Mucosa of rectum (tissue), 2 donors: ENCODE measurements around the gene NIN.

Experiments used
- H3K27ac ChIP-seq, 2 donors: one replicate each; pipeline ENCODE4 v1.7.0; 2013; ENCODE audit warnings: inconsistent platforms in 2 of 2, low read depth in 2 of 2, low read length in 2 of 2
- H3K27me3 ChIP-seq, 2 donors: one replicate each; pipeline ENCODE4 v1.7.0; 2013; ENCODE audit warnings: low read length in 2 of 2; ENCODE audit not compliant: control insufficient read depth in 2 of 2, insufficient read depth in 2 of 2
- H3K36me3 ChIP-seq, 2 donors: one replicate each; pipeline ENCODE4 v1.7.0; 2013; ENCODE audit warnings: low read length in 2 of 2; ENCODE audit not compliant: control insufficient read depth in 2 of 2, insufficient read depth in 2 of 2
- H3K4me1 ChIP-seq, 2 donors: one replicate each; pipeline ENCODE4 v1.7.0; 2013; ENCODE audit warnings: low read length in 2 of 2, mild to moderate bottlenecking in 1 of 2; ENCODE audit not compliant: control insufficient read depth in 2 of 2, insufficient read depth in 2 of 2
- H3K4me3 ChIP-seq, 2 donors: one replicate each; pipeline ENCODE4 v1.7.0; 2013; ENCODE audit warnings: low read length in 2 of 2
- H3K9ac ChIP-seq, 2 donors: one replicate each; pipeline ENCODE4 v1.7.0; 2013; ENCODE audit warnings: low read length in 2 of 2, low read depth in 1 of 2, mild to moderate bottlenecking in 1 of 2
- H3K9me3 ChIP-seq, 2 donors: one replicate each; pipeline ENCODE4 v1.7.0; 2013; ENCODE audit warnings: low read length in 2 of 2; ENCODE audit not compliant: control insufficient read depth in 2 of 2
- donor health status: healthy.
- donor health status: Normal muscosa, but diverticular disease.

The NIN gene

GRCh38 chr14:50750323-50750722, 80.6 kb downstream of the NIN start:
- Histone ChIP-seq H3K4me3 (no peak overlapping the region), H3K36me3 (peaks cover 31 to 43% of the 10 kb centered on the region in 2 donors), H3K9me3 (no peaks in the 10 kb centered on the region), H3K9ac (no peak overlapping the region), H3K27ac (no peak overlapping the region), H3K4me1 (no peaks in the 10 kb centered on the region), H3K27me3 (no peaks in the 10 kb centered on the region)

DNA sequence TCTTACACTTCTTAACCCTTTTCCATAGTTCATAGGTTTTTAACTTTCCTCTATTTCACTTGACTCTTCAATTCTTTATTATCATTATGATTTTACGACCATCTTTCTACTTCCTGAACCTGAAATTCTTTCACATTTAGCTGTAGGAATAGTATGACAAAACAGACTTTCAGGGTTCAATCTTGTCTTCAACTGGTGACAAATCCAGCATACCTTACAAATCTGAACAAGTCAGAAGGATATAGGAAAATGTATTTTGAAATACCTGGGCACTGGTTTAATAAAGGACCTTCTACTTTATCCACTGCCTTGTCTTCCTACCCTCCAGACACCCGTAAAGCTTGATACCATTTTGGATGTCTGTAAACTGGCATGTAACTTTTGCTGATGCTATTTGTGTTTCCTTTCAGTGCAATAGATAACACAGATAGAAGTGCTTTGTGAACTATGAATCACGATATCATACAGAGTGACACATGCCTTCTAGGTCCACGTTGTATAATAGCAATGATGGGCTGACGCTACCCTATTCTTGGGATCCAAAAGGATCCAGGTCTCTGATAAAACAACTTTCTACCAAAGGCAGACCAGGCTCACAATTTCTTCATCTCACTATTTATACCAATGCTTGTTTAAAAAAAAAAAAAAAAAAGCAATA, 85.4 kb downstream of the NIN start:
- H3K36me3 ChIP-seq = peaks cover 15 to 42% of the 10 kb centered on the region in 2 donors

DNA sequence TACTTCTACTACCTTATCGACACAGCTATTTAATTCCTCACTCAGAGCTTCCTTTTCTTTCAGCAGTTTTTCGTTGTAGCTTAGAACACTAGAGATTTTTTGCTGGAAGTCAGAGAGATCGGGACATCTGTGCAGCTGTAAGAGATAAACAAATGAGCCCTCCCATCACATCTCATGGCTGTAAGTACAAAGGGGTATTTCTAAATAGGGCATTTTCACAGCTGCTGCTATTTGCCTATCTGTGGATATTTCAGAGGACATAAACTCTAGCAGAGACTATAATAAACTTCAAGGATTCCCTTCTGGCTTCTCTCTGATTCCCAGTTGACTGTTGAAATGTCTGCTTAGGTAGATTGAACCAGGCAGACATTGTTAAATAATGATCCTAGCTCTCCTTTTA, 86.7 kb downstream of the NIN start:
- Histone ChIP-seq H3K4me1 (no peaks in the 10 kb centered on the region), H3K27ac (no peak overlapping the region), H3K36me3 (peaks cover 12 to 41% of the 10 kb centered on the region in 2 donors), H3K9me3 (no peaks in the 10 kb centered on the region), H3K9ac (no peak overlapping the region), H3K27me3 (no peaks in the 10 kb centered on the region), H3K4me3 (no peak overlapping the region)

More for the DNA sequence above, 85.4 kb downstream of the NIN start:
- Histone ChIP-seq H3K27me3 (no peaks in the 10 kb centered on the region), H3K4me1 (no peaks in the 10 kb centered on the region), H3K4me3 (no peak overlapping the region), H3K9me3 (no peaks in the 10 kb centered on the region), H3K9ac (no peak overlapping the region), H3K27ac (no peak overlapping the region)

- no peaks in the 10 kb centered on the region for H3K9me3 ChIP-seq
- H3K4me3 ChIP-seq = no peak overlapping the region
- H3K4me1 ChIP-seq = no peaks in the 10 kb centered on the region
- no peak overlapping the region for H3K9ac ChIP-seq
- H3K27me3 ChIP-seq = no peaks in the 10 kb centered on the region
- H3K27ac ChIP-seq = no peak overlapping the region
- H3K36me3 ChIP-seq = peaks cover 28 to 49% of the 10 kb centered on the region in 2 donors
Measured at GRCh38 chr14:50741567-50741966, 89.4 kb downstream of the NIN start.

DNA sequence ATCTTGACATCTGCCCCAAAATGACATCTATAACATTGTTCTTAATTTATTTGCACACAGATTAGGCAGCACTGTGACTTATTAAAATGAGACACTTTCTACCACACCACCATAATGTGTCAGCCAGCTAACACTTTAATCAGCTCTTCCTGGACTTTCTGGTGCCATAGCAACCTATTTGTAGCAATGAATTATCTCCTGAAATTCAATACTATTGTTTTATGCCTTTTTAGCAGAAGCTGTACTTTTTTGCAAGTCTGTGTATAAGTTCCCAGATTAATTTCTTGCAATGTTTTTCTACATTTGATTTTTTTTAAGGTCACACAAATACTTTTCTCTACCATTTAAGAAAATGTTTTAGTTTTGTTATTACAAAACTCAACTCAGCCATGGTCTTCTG, 90.1 kb downstream of the NIN start:
- H3K9ac ChIP-seq = no peak overlapping the region
- no peaks in the 10 kb centered on the region for H3K9me3 ChIP-seq
- no peaks in the 10 kb centered on the region for H3K27me3 ChIP-seq
- peaks cover 31 to 46% of the 10 kb centered on the region in 2 donors for H3K36me3 ChIP-seq
- no peaks in the 10 kb centered on the region for H3K4me1 ChIP-seq
- no peak overlapping the region for H3K27ac ChIP-seq
- H3K4me3 ChIP-seq = no peak overlapping the region

- no peak overlapping the region for H3K27ac ChIP-seq
- H3K9ac ChIP-seq = no peak overlapping the region
- no peaks in the 10 kb centered on the region for H3K4me1 ChIP-seq
- no peaks in the 10 kb centered on the region for H3K9me3 ChIP-seq
- H3K27me3 ChIP-seq = no peaks in the 10 kb centered on the region
- H3K4me3 ChIP-seq = no peak overlapping the region
- peaks cover 42 to 47% of the 10 kb centered on the region in 2 donors for H3K36me3 ChIP-seq
Measured at GRCh38 chr14:50739186-50739585, 91.8 kb downstream of the NIN start.

- no peak overlapping the region for H3K27ac ChIP-seq
- H3K9me3 ChIP-seq = no peaks in the 10 kb centered on the region
- no peaks in the 10 kb centered on the region for H3K4me1 ChIP-seq
- no peaks in the 10 kb centered on the region for H3K27me3 ChIP-seq
- H3K4me3 ChIP-seq = no peak overlapping the region
- H3K36me3 ChIP-seq = peaks cover 34 to 36% of the 10 kb centered on the region in 2 donors
- H3K9ac ChIP-seq = no peak overlapping the region
Measured at GRCh38 chr14:50736932-50737419, 94.0 kb downstream of the NIN start.

DNA sequence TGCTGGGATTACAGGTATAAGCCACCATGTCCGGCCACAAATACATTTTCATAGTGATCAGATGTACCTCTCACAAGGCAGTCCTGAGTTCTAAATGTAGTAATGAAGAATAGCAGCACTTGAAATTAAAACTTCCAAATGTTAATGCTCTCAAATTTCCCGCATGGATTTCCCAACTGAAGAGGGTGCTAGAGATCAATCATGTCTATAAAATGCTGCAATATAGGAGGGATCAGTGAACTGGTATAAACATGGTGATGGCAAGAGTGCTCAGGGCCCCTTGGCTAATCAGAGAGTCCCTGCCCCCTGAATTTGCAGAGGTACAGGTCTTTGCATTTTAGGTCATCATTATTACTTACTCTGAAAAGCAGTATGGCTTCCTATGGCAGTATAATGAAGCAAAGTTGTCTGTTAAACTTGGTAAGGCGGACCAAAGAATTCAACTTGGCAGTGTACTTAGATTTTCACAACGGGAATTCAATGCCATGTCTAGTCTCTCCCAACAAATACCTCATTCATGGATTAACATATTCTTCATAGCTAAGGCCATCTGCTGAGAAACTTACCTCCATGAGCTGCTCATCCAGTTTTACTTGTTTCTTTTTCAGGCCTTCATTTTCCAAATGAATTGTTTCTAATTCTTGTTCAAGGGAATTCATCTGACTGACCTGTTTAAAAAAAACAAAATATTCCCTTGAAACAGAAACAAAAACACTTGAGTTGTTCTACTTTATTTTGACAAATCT, 95.8 kb downstream of the NIN start:
- H3K4me3 ChIP-seq = no peak overlapping the region
- H3K36me3 ChIP-seq = peaks cover 36 to 39% of the 10 kb centered on the region in 2 donors
- H3K9ac ChIP-seq = no peak overlapping the region
- H3K27ac ChIP-seq = no peak overlapping the region
- H3K9me3 ChIP-seq = no peaks in the 10 kb centered on the region
- no peaks in the 10 kb centered on the region for H3K4me1 ChIP-seq
- H3K27me3 ChIP-seq = no peaks in the 10 kb centered on the region

DNA sequence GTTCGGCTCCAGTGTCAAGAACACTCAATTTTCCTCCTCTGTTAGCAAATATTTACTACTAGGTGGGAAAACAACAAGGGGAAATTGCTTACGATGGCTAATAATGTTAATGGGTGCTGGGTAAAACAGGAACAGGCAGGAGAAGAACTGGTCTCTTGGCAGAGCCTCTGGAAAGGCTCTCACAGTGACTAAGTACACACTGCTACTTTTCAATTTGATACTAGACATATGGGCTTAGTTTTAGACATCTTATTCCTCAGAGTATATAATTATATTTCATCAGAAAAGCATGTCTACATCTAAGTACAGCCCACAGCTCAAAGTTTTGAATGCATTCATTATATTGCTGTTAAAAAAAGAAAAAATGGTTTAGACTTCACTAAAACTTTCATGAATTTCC, 97.5 kb downstream of the NIN start:
- Histone ChIP-seq H3K36me3 (peaks cover 41 to 44% of the 10 kb centered on the region in 2 donors), H3K4me1 (no peaks in the 10 kb centered on the region), H3K27me3 (no peaks in the 10 kb centered on the region), H3K4me3 (no peak overlapping the region), H3K9ac (no peak overlapping the region), H3K9me3 (no peaks in the 10 kb centered on the region), H3K27ac (no peak overlapping the region)

DNA sequence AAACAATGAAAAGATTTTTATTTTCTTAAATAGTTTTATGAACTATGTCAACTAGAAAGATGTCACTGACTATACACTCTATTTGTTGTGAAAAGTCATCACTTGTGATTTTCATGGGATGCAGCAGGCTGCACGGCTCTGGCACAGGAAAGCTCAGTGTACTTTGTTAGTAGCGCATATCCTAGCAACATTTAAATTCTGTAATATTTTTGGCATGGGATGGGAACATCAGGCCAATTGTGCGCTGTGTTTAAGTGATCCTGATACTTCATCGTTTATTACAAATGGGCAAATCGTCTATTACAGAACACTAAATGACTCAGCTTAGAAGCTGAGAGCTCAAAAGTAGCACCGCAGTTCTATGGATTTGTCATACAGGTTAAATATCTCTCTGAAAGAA, 102.1 kb downstream of the NIN start:
- H3K4me3 ChIP-seq = no peak overlapping the region
- no peak overlapping the region for H3K9ac ChIP-seq
- H3K36me3 ChIP-seq = peaks cover 41 to 52% of the 10 kb centered on the region in 2 donors
- no peaks in the 10 kb centered on the region for H3K4me1 ChIP-seq
- no peaks in the 10 kb centered on the region for H3K9me3 ChIP-seq
- H3K27me3 ChIP-seq = no peaks in the 10 kb centered on the region
- H3K27ac ChIP-seq = no peak overlapping the region
